RWPE2 (cell line): ENCODE data around the gene SLC25A39.
A peak's percentile ranks its signal among the peaks of the same experiment; 100 is the strongest.
"Not testable (repeated sequence)": the region's sequence is repeated elsewhere in the genome, so short reads cannot be mapped to it uniquely, and the experiment has no call there.

Source experiments
- ATAC-seq: fragments of 200-7000 bp; cut with Tn5 transposase; 3 replicates; pipeline ENCODE4 v1.9.1; 2021; ENCODE audit warnings: low read depth
- DNase-seq: peaks from one replicate; pipeline ENCODE4 v3.0.0-alpha.2; 2020; ENCODE audit warnings: low spot score
- H3K27ac ChIP-seq: fragments of 450-650 bp; 2 replicates; pipeline ENCODE4 v1.5.1; 2017; ENCODE audit warnings: mild to moderate bottlenecking; ENCODE audit not compliant: poor library complexity, severe bottlenecking
- H3K27me3 ChIP-seq: fragments of 250-450 bp; sonication (Bioruptor Pico); 2 replicates; pipeline ENCODE4 v1.5.1; 2021; ENCODE audit warnings: mild to moderate bottlenecking, moderate library complexity; ENCODE audit not compliant: insufficient read depth, poor library complexity, severe bottlenecking
- H3K36me3 ChIP-seq: fragments of 250-450 bp; sonication (Bioruptor Pico); 2 replicates; pipeline ENCODE4 v1.5.1; 2020; ENCODE audit warnings: low read depth, mild to moderate bottlenecking, moderate library complexity
- H3K4me1 ChIP-seq: fragments of 250-450 bp; sonication (Bioruptor Pico); 2 replicates; pipeline ENCODE4 v1.5.1; 2021; ENCODE audit warnings: mild to moderate bottlenecking, moderate library complexity; ENCODE audit not compliant: insufficient read depth, poor library complexity, severe bottlenecking
- H3K4me3 ChIP-seq: fragments of 250-450 bp; sonication (Bioruptor Pico); 2 replicates; pipeline ENCODE4 v1.5.1; 2021; ENCODE audit warnings: mild to moderate bottlenecking, moderate library complexity; ENCODE audit not compliant: severe bottlenecking
- H3K9me3 ChIP-seq: fragments of 250-450 bp; sonication (Bioruptor Pico); 2 replicates; pipeline ENCODE4 v1.5.1; 2021; ENCODE audit warnings: mild to moderate bottlenecking, moderate library complexity; ENCODE audit not compliant: severe bottlenecking
- TF ChIP-seq, protein P1 (sequence below): fragments of 450-650 bp; IDR thresholded peaks from one replicate; pipeline ENCODE4 v1.5.1; 2017; ENCODE audit warnings: mild to moderate bottlenecking, moderate library complexity; ENCODE audit not compliant: poor library complexity, severe bottlenecking

SLC25A39 gene

DNA sequence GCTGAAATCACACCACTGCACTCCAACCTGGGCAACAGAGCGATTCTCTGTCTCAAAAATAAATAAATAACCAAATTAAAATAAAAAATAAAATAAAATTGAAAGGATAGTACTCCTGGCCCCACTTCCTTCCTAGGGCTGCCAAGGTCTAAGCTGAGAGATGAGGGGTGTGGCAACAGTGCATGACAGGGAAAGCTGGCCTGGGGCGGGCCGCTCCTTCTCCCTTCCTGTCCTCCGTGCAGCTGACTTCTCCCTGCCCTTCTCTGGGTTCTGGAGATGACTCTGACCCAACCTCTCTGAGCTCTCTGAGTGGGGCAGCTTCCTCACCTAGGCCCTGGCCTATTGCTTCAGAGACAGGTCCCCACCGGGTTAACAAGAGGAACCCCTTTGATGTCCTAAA, 8.7 kb upstream of the SLC25A39 start:
- Histone ChIP-seq H3K4me3 (no peak overlapping the region), H3K4me1 (no peaks in the 10 kb centered on the region), H3K9me3 (no peaks in the 10 kb centered on the region), H3K27me3 (no peaks in the 10 kb centered on the region), H3K36me3 (no peaks in the 10 kb centered on the region), H3K27ac (no peak overlapping the region)
- DNase-seq (no peak), ATAC-seq (0 out of 3 replicates have a peak, but pooled peaks have one; percentile 49)
- TF ChIP-seq, protein P1, sequence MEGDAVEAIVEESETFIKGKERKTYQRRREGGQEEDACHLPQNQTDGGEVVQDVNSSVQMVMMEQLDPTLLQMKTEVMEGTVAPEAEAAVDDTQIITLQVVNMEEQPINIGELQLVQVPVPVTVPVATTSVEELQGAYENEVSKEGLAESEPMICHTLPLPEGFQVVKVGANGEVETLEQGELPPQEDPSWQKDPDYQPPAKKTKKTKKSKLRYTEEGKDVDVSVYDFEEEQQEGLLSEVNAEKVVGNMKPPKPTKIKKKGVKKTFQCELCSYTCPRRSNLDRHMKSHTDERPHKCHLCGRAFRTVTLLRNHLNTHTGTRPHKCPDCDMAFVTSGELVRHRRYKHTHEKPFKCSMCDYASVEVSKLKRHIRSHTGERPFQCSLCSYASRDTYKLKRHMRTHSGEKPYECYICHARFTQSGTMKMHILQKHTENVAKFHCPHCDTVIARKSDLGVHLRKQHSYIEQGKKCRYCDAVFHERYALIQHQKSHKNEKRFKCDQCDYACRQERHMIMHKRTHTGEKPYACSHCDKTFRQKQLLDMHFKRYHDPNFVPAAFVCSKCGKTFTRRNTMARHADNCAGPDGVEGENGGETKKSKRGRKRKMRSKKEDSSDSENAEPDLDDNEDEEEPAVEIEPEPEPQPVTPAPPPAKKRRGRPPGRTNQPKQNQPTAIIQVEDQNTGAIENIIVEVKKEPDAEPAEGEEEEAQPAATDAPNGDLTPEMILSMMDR = no peak

DNA sequence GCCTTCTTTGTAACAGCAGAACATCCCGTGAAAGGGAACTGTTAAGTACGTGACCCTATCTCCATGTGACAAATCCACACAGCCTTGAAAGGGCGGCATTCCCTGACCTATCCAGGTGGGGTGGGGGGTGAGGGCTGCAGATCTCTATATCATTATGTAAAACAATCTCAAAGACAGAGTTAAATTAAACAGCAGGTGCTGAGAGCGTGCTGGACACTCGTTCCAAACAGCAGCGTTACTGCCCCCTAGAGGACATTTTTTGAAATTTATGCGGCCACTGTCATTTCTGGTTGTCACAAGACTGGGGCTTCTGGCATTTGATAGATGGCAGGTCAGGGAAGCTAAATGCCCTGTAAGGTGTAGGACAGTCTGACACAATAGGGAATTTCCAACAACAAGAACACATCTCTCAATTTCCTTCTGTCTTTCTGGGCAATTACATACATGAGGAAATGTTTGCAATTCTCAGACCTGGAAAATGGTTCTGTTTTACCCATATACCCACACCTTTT, 6.7 kb upstream of the SLC25A39 start:
- no peaks in the 10 kb centered on the region for H3K27me3 ChIP-seq
- H3K9me3 ChIP-seq = no peaks in the 10 kb centered on the region
- H3K4me3 ChIP-seq = no peak overlapping the region
- ATAC-seq = no peak
- H3K36me3 ChIP-seq = no peaks in the 10 kb centered on the region
- H3K27ac ChIP-seq = no peak overlapping the region
- H3K4me1 ChIP-seq = no peaks in the 10 kb centered on the region
- DNase-seq = no peak
- TF ChIP-seq, protein P1 = peak; percentile 91

DNA sequence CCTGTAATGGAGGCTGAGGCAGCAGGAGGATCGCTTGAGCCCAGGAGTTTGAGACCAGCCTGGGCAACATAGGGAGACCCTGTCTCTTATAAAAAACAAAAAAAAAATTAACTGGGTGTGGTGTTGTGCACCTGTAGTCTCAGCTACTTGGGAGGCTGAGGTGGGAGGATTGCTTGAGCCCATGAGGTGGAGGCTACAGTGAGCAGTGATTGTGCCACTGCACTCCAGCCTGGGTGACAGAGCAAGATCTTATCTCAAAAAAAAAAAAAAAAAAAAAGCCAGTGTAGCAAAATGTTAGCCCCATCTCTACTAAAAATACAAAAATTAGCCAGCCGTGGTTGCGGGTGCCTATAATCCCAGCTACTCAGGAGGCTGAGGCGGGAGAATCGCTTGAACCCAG, 5.6 kb upstream of the SLC25A39 start:
- not testable (repeated sequence) for H3K9me3 ChIP-seq, H3K4me1 ChIP-seq, H3K4me3 ChIP-seq, H3K27me3 ChIP-seq, H3K36me3 ChIP-seq, DNase-seq, ATAC-seq, H3K27ac ChIP-seq

DNA sequence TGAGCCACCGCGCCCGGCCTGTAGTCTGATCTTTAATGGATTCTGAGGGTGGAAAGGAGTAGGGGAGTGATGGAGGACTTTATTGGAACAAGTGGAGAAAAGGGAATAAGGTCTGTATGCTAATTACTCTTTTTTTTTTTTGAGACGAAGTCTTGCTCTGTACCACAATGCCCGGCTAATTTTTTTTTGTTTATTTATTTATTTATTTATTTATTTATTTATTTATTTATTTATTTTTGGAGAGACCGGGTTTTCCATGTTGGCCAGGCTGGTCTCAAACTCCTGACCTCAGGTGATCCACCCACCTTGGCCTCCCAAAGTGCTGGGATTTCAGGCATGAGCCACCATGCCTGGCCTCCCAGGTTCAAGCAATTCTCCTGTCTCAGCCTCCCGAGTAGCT, 4.9 kb upstream of the SLC25A39 start:
- not testable (repeated sequence) for H3K4me3 ChIP-seq, H3K36me3 ChIP-seq, DNase-seq, H3K4me1 ChIP-seq, H3K9me3 ChIP-seq, H3K27ac ChIP-seq, ATAC-seq, H3K27me3 ChIP-seq

DNA sequence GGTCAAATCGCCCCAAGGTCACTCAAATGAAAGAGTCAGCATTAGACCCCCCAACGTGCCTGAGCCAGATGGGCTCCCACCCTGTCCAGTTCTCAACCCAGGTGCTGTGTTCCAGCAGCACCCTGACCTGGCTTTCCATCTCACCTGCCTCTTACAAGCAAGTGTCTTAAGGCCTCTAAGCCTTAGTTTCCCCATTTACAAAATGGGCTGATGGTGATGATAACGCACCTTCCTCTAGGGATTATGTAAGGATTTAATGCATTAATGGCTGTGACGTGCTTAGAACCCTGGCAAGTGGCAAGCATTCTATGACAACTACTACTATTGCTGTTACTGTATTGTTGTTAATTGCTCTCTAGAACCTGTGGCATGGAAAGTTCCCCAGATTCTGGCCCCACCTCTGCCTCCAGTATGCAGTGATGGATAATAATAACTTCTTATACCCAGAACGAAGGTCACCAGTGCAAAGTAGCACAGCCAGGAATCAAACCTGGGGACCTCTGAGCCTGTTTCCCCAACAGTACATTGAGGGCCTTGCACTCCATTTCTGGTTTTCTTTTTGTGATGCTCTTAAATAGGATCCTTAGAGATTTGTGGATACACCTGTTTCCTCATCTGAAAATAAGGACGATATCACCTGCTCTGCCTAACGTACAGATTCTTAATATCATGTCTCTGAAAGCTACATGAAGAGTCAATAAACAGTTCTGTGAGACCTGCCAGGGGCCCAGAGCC, 3.3 kb upstream of the SLC25A39 start:
- Histone ChIP-seq H3K27me3 (no peaks in the 10 kb centered on the region), H3K9me3 (no peaks in the 10 kb centered on the region), H3K4me3 (no peak overlapping the region), H3K27ac (no peak overlapping the region), H3K36me3 (no peaks in the 10 kb centered on the region), H3K4me1 (no peaks in the 10 kb centered on the region)
- ATAC-seq (no peak), DNase-seq (no peak)
- TF ChIP-seq, protein P1 = no peak
